Activated T-cell treated with anti-CD3 and anti-CD28 coated beads, Interleukin-2, amount 50 U/mL, for 24 hours (primary cell): ENCODE measurements around the gene KDM4B.

ENCODE experiments used
- DNase-seq: peaks from one replicate; pipeline ENCODE4 v3.0.0-alpha.2; 2020
- H3K27ac Mint-ChIP-seq: 2 replicates; pipeline ENCODE4 v1.8.0; 2020; ENCODE audit warnings: mild to moderate bottlenecking, mixed read lengths
- H3K27me3 Mint-ChIP-seq: 2 replicates; pipeline ENCODE4 v1.8.0; 2020; ENCODE audit warnings: mixed read lengths
- H3K36me3 Mint-ChIP-seq: 2 replicates; pipeline ENCODE4 v1.8.0; 2020; ENCODE audit warnings: low read depth, mixed read lengths
- H3K4me1 Mint-ChIP-seq: 2 replicates; pipeline ENCODE4 v1.8.0; 2020; ENCODE audit warnings: low read depth, mixed read lengths
- H3K4me3 Mint-ChIP-seq: 2 replicates; pipeline ENCODE4 v1.8.0; 2020; ENCODE audit warnings: mild to moderate bottlenecking, moderate library complexity, mixed read lengths
- H3K9me3 Mint-ChIP-seq: 2 replicates; pipeline ENCODE4 v1.8.0; 2020; ENCODE audit warnings: mixed read lengths

The KDM4B gene

DNA sequence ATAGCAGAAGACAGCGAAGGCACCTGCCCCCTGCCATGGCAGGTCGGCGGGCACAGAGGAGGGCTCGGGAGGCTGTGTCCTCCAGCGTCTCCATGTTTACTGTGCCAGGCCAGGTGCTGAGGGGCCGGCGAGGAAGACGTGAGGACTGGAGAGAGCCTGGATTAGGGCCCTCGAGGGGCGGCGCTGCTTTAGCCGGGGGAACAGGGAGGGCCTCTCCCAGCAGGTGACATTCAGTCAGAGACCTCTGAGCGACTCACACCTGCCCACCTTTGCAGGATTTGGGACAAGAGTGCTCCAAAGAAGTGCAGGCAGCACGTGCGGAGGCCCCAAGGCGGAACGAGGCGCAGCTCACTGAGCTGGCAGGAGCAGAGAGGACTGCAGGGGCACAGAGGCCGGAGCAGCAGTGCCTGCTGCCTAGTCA is 17.6 kb downstream of the KDM4B start:
- H3K9me3 Mint-ChIP-seq, result no peaks in the 10 kb centered on the region
- H3K4me1 Mint-ChIP-seq, result peaks cover 14% of the 10 kb centered on the region
- no peak overlapping the region for H3K4me3 Mint-ChIP-seq
- H3K27ac Mint-ChIP-seq, result no peak overlapping the region
- peaks cover 7% of the 10 kb centered on the region for H3K36me3 Mint-ChIP-seq
- H3K27me3 Mint-ChIP-seq, result no peaks in the 10 kb centered on the region
- DNase-seq, result no peak

DNA sequence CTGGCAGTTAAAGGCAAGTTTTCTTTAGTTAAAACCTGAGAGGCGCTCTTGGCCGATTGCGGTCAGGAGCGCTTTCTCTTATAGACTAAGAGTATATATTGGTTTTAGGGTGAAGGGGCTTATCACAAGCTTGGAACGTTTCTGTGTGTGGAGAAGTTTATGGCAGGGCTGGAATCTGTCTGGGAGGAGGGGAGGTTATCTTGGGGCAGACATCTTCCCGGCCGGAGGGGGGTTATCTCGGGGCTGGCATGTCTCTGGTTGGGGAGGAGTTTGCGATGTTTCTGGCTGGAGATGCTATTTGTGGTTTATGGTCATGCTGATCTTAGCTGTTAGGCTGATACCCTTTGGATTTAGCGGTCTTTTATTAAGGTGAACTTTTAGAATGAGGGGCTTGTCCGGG is 18.3 kb downstream of the KDM4B start:
- Mint-ChIP-seq H3K27ac (no peak overlapping the region), H3K27me3 (no peaks in the 10 kb centered on the region), H3K9me3 (peaks cover 4% of the 10 kb centered on the region), H3K4me1 (peaks cover 12% of the 10 kb centered on the region), H3K4me3 (no peak overlapping the region), H3K36me3 (peaks cover 14% of the 10 kb centered on the region)
- DNase-seq, result no peak

DNA sequence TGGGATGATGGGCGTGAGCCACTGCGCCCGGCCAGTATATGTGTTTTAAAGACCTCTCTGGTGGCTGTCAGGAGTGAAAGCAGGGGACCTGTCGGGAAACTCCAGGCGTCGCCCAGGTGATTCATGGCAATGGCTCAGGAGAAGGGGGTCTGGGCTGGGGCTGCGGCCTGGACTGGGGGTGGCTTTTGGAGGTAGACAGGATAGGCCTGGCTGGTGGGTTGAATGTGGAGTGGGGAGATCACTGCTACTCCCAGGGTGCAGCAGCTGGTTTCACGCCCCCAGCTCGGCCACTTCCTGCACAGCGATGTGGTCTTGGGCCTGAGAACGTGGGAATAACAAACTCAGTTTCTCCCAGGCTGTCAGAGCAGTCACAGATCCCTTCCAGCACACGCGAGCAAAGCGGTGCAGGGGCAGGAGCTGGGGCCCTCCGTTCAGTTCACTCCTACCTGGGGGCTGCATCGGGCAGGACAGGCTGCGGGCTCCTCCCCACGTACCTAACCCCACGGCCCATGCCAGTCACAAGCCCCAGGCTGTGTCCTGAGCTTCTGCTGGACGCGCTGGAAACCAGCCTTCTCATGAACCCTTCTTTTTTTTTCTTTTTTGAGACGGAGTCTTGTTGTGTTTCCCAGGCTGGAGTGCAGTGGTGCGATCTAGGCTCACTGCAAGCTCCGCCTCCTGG is 18.9 kb downstream of the KDM4B start:
- H3K27me3 Mint-ChIP-seq, result no peaks in the 10 kb centered on the region
- DNase-seq, result no peak
- no peak overlapping the region for H3K4me3 Mint-ChIP-seq
- no peak overlapping the region for H3K27ac Mint-ChIP-seq
- H3K4me1 Mint-ChIP-seq, result peaks cover 12% of the 10 kb centered on the region
- peaks cover 18% of the 10 kb centered on the region for H3K36me3 Mint-ChIP-seq
- peaks cover 4% of the 10 kb centered on the region for H3K9me3 Mint-ChIP-seq

DNA sequence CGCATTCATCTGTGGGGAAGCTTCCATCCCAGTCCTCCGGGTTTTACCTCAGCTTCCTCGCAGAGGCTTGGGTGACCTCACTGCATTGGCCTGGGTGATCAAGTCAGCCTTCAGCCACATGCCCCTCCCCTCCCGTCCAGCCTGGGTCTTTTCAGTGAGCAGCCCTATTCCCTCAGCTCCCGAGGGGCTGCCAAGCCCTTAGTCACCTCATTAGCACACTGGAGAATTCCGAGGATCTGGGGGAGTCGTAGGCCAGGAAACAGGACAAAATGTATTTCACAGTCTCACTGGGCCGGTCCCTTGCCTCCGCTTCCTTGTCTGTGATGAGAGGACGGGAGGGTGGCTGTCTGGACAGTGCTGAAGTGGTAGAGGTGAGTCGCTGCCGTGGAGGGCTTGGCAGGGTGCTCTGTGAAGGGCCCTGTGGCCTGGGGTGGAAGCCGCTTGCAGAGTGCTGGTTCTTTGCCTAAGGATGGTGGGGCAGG is 19.9 kb downstream of the KDM4B start:
- Mint-ChIP-seq H3K27ac (no peak overlapping the region), H3K4me1 (peaks cover 16% of the 10 kb centered on the region), H3K27me3 (no peaks in the 10 kb centered on the region)

DNA sequence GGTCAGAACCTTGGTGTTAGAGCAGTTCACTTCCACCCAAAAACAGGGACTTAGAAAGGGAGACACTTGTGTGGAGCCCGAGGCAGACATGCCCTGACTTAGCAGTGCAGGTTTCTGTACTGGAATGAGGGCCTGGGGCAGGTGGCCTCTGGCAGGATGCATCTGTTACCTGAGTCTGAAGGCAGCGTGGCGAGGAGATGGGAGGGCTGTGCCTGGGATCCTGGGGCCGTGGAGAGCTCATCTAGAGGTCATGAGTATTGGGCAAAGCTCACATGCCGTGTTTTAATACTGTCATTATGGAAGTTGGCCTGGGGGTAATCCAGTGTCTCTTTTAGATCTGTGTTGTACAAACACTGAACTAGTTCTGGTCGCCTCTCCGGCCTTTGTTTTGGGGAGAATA is 21.4 kb downstream of the KDM4B start:
- Mint-ChIP-seq H3K27ac (no peak overlapping the region), H3K9me3 (peaks cover 4% of the 10 kb centered on the region), H3K36me3 (peaks cover 24% of the 10 kb centered on the region), H3K4me1 (peaks cover 18% of the 10 kb centered on the region), H3K27me3 (no peaks in the 10 kb centered on the region), H3K4me3 (no peak overlapping the region)
- DNase-seq, result no peak

More for the DNA sequence above, 19.9 kb downstream of the KDM4B start:
- peaks cover 22% of the 10 kb centered on the region for H3K36me3 Mint-ChIP-seq
- H3K4me3 Mint-ChIP-seq, result no peak overlapping the region
- DNase-seq, result no peak
- peaks cover 4% of the 10 kb centered on the region for H3K9me3 Mint-ChIP-seq

DNA sequence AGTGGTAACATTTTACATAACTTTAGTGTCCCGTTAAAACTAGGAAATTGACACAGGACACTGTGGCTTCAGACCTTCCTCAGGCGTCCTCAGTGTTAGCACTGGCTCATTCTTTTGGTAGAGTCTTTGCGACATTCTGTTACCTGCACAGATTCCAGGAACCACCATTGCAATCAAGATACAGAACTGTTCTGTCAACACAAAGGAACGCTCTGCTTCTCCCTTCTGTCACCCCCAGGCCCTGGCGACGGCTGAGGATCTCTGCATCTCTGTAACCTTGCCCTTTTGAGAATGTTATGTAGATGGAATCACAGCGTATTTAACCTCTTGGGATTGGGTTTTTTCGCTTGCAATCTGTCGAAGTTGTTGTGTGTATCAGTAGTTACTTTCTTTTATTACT is 22.6 kb downstream of the KDM4B start:
- H3K4me1 Mint-ChIP-seq, result peaks cover 18% of the 10 kb centered on the region
- H3K36me3 Mint-ChIP-seq, result peaks cover 25% of the 10 kb centered on the region
- no peak overlapping the region for H3K27ac Mint-ChIP-seq

DNA sequence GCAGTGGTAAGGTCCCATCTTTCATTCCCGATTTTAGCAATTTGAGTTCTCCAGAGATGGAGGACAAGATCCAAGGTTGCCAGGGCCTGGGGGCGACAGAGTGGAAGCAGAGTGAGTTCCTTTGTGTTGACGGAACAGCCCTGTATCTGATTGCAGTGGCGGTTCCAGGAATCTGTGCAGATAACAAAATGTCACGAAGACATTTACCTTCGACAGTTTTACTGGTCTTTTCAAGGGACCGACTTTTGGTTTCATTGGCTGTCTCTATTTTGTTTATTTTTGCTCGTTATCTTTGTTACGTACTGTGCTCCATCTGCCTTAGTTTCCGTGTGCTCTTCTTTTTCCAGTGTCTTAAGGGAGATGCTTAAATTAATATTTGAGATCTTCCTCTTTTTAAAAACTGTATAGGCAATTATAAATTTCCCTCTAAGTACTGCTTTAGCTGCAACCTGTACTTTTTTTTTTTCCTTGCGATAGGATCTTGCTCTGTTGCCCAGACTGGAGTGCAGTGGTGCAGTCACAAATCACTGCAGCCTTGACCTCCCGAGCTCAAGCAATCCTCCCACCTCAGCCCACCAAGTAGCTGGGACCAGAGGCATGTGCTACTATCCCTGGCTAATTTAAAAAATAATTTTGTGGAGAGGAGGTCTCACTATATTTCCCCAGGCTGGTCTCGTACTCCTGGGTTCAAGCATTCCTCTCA is 23.2 kb downstream of the KDM4B start:
- no peak for DNase-seq
- no peak overlapping the region for H3K27ac Mint-ChIP-seq

More for the DNA sequence above, 22.6 kb downstream of the KDM4B start:
- Mint-ChIP-seq H3K4me3 (no peak overlapping the region), H3K27me3 (no peaks in the 10 kb centered on the region), H3K9me3 (peaks cover 4% of the 10 kb centered on the region)
- no peak for DNase-seq

DNA sequence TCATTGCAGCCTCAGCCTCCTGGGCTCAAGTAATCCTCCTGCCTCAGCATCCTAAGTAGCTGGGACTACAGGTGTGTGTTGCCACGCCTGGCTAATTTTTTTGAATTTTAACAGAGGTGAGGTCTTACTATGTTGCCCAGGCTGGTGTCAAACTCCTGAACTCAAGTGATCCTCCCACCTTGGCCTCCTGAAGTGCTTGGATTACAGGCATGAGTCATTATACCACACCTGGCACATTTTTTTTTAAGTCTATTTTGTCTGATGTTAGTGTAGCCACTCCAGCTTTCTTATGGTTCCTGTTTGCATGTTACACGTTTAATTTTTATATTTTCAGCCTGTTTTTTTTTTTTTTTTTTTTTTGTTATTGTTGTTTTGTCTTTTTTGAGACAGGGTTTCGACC is 24.8 kb downstream of the KDM4B start:
- Mint-ChIP-seq H3K9me3 (peaks cover 4% of the 10 kb centered on the region), H3K36me3 (peaks cover 33% of the 10 kb centered on the region), H3K27me3 (no peaks in the 10 kb centered on the region), H3K4me1 (peaks cover 9% of the 10 kb centered on the region), H3K27ac (no peak overlapping the region), H3K4me3 (no peak overlapping the region)
- DNase-seq, result no peak

More for the DNA sequence above, 23.2 kb downstream of the KDM4B start:
- Mint-ChIP-seq H3K36me3 (peaks cover 30% of the 10 kb centered on the region), H3K27me3 (no peaks in the 10 kb centered on the region), H3K9me3 (peaks cover 4% of the 10 kb centered on the region), H3K4me3 (no peak overlapping the region), H3K4me1 (peaks cover 18% of the 10 kb centered on the region)

DNA sequence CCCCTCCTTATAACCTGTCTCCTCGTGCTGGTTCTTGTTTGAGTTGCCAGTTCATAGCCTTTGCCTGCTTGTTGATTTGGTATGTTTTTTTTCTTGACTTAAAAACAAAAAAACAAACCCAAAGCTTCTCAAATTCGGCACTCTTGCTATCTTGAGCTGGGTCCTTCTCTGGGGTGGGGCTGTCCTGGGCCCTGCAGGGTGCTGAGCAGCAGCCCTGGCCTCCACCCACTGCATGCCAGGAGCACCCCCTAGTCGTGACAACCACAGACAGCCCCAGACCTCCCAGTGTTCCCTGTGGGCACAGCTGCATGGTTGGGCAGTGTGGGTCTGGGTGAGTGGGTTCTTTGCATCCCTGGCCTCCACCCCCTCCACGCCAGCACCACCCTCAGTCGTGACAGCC is 27.8 kb downstream of the KDM4B start:
- H3K27me3 Mint-ChIP-seq, result no peaks in the 10 kb centered on the region
- peaks cover 32% of the 10 kb centered on the region for H3K36me3 Mint-ChIP-seq
- no peak overlapping the region for H3K4me3 Mint-ChIP-seq
- no peak for DNase-seq
- H3K27ac Mint-ChIP-seq, result no peak overlapping the region
- H3K4me1 Mint-ChIP-seq, result peaks cover 11% of the 10 kb centered on the region
- H3K9me3 Mint-ChIP-seq, result peaks cover 3% of the 10 kb centered on the region

DNA sequence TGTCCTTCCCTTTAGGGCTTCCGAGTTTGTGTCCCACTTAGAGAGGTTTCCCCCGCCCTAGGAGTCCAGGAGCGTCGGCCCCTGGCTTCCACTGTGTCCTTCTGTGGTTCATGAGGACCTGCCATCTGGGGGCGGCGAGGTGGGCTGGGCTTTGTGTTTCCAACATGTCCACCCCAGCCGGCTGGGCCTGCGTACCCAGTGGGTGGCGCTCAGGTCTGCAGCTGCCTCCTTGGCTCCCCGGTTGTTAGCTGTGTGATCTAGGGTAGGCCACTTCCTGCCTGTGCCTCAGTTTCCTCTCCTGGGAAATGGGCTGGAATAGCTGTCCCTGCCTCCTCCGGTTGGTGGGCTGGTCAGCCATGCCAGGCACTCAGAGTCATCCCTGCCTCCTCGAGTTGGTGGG is 28.4 kb downstream of the KDM4B start:
- Mint-ChIP-seq H3K9me3 (no peaks in the 10 kb centered on the region), H3K36me3 (peaks cover 26% of the 10 kb centered on the region), H3K4me3 (no peak overlapping the region), H3K4me1 (peaks cover 13% of the 10 kb centered on the region), H3K27ac (no peak overlapping the region), H3K27me3 (no peaks in the 10 kb centered on the region)
- DNase-seq, result no peak

DNA sequence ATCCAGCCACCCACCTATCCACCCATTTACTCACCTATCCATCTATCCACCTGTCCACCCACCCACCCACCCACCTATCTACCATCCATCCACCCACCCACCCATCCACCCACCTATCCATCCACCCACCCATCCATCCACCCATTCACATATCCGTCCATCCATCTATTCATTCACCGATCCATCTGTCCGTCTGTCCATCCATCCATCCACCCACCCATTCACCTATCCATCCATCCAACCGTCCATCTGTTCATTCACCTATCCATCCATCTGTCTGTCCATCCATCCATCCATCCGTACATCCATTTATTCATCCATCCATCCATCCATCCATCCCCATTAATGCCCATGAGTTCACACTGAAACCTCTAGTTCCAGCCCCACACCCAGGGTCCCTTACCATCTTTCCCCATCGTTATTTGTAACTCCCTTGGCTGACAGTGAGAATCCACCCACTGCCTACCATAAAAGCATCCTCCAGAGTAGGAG is 31.3 kb downstream of the KDM4B start:
- peaks cover 7% of the 10 kb centered on the region for H3K4me1 Mint-ChIP-seq
- H3K27me3 Mint-ChIP-seq, result no peaks in the 10 kb centered on the region
- peaks cover 16% of the 10 kb centered on the region for H3K36me3 Mint-ChIP-seq
- H3K9me3 Mint-ChIP-seq, result no peaks in the 10 kb centered on the region
- no peak for DNase-seq
- no peak overlapping the region for H3K4me3 Mint-ChIP-seq
- H3K27ac Mint-ChIP-seq, result no peak overlapping the region

DNA sequence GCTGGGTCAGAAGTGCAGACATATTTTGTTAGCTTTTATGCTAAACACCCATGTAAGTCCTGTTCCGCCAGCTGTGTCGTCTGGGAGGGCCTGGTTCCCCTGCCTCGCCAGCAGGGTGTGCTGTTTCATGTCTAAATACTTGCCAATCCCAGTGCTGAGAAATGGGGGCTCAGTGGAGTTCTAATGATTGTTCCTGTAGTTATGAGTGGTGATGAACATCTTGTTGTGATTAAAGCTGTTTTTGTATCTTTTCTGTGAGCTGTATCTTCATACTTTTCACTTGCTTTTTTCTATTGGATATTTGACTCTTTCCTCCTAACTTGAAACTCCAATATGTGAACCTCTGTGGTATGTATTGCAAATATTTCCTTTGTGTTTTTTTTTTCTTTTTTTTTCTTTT is 32.7 kb downstream of the KDM4B start:
- Mint-ChIP-seq H3K27me3 (no peaks in the 10 kb centered on the region), H3K36me3 (peaks cover 12% of the 10 kb centered on the region), H3K4me1 (peaks cover 7% of the 10 kb centered on the region), H3K4me3 (no peak overlapping the region), H3K9me3 (no peaks in the 10 kb centered on the region), H3K27ac (no peak overlapping the region)
- DNase-seq, result peak; percentile 53

DNA sequence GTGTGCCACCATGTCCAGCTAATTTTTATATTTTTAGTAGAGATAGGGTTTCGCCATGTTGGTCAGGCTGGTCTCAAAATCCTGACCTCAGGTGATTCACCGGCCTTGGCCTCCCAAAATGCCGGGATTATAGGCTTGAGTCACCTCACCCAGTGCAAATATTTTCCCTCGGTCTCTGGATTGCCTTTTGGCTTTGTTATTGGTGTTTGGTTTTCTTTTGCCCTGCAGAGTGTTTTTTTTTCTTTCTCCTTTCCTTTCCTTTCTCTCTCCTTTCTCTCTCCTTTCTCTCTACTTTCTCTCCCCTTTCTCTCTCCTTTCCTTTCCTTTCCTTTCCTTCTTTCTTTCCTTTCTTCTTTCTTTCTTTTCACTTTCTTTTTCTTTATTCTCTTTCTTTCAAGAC is 33.2 kb downstream of the KDM4B start:
- peaks cover 7% of the 10 kb centered on the region for H3K4me1 Mint-ChIP-seq

DNA sequence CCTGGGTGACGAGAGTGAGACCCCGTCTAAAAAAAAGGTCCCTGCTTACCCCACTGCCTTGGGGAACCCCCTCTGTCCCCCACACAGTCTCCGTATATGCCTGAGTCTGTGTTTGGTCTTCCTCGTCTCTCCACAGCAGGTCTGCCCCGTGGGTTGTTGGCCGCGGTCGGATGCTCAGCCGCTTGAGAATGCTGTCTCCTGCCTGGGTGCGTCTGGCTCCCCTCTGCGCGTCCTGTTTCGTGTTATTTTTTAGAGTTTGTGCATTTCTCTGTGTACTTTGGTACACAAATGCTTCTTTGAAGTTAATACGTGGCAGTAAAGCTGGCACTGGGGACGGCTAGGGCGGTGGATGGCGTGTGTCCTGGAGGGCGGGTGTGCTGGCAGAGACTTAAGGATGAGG is 34.9 kb downstream of the KDM4B start:
- Mint-ChIP-seq H3K27ac (no peak overlapping the region), H3K9me3 (peaks cover 3% of the 10 kb centered on the region), H3K4me1 (peaks cover 7% of the 10 kb centered on the region), H3K36me3 (peaks cover 10% of the 10 kb centered on the region), H3K4me3 (no peak overlapping the region), H3K27me3 (no peaks in the 10 kb centered on the region)
- no peak for DNase-seq

More for the DNA sequence above, 33.2 kb downstream of the KDM4B start:
- Mint-ChIP-seq H3K27me3 (no peaks in the 10 kb centered on the region), H3K36me3 (peaks cover 6% of the 10 kb centered on the region), H3K4me3 (no peak overlapping the region), H3K9me3 (no peaks in the 10 kb centered on the region), H3K27ac (no peak overlapping the region)
- no peak for DNase-seq

DNA sequence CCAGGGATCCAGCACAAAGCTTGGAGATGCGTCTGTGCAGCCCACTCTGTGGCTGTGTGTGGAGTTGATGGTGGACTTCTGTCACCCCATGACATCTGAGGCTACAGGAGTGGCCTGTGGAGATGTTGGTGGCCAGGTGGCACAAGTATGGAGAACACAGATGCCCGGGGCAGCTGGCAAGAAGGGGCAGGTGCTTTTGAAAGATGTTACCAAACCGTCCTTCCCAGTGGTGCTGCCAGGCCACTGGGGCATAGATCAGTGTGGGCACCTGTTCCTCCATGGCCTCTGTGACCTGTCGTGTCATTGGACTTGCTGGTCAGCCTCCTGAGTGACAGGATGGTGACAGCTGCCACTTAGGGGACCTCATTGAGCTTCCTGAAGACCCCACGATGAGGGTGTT is 36.2 kb downstream of the KDM4B start:
- H3K4me3 Mint-ChIP-seq, result no peak overlapping the region
- peaks cover 3% of the 10 kb centered on the region for H3K9me3 Mint-ChIP-seq
- no peaks in the 10 kb centered on the region for H3K27me3 Mint-ChIP-seq
- no peak for DNase-seq
- peaks cover 7% of the 10 kb centered on the region for H3K4me1 Mint-ChIP-seq
- H3K36me3 Mint-ChIP-seq, result peaks cover 10% of the 10 kb centered on the region
- H3K27ac Mint-ChIP-seq, result no peak overlapping the region
